ENCODE results near the gene SIX1. TPM values are rescaled to one million over a fixed set of nuclear protein-coding genes. Genes with fewer than 3 reads are reported as not detected.

The SIX1 gene
- total and polyA plus RNA-seq, 2 experiments from 2014 or later = 0.35 to 0.71 TPM

GRCh38 chr14:60691383-60692113, 42.3 kb upstream of the SIX1 start:
- H4K20me1 ChIP-seq (replicated peaks; ENCODE audit: insufficient read depth) = no peaks in the 10 kb centered on the region
- H3K27ac Mint-ChIP-seq = no peak overlapping the region
- no peaks in the 10 kb centered on the region for H3K79me2 ChIP-seq (replicated peaks; ENCODE audit: insufficient read depth)
- no peaks in the 10 kb centered on the region for H3K36me3 ChIP-seq (ENCODE audit: insufficient read depth)
- peaks cover 9% of the 10 kb centered on the region for H3K4me1 Mint-ChIP-seq
- no peak overlapping the region for H3K4me3 ChIP-seq
- DNase-seq (ENCODE audit: low spot score) (no peak), ATAC-seq (no peak)
- no peaks in the 10 kb centered on the region for H3K9me2 ChIP-seq (ENCODE audit: insufficient read depth)
- no peak overlapping the region for H3K4me2 ChIP-seq
- no peaks in the 10 kb centered on the region for H3K27me3 Mint-ChIP-seq (ENCODE audit: insufficient read depth, low read depth, poor library complexity)
- H2AFZ ChIP-seq = no peak overlapping the region
- H3K4me1 ChIP-seq (ENCODE audit: insufficient read depth) = no peaks in the 10 kb centered on the region
- H3K9me3 Mint-ChIP-seq = no peaks in the 10 kb centered on the region
- no peak overlapping the region for H3K27ac ChIP-seq (ENCODE audit: low read depth)
- H3K27me3 ChIP-seq (ENCODE audit: insufficient read depth) = no peaks in the 10 kb centered on the region
- no peaks in the 10 kb centered on the region for H3K36me3 Mint-ChIP-seq (ENCODE audit: low read depth)
- no peaks in the 10 kb centered on the region for H3F3A ChIP-seq (replicated peaks; ENCODE audit: low read depth)
- H3K4me3 Mint-ChIP-seq = no peak overlapping the region
- TF ChIP-seq REST (IDR thresholded peaks at IDR 0.05; ENCODE audit: unreplicated experiment) = no peak
- no peak for TF ChIP-seq CREB1 (CRISPR knock-in tag; IDR thresholded peaks at IDR 0.05; ENCODE audit: low read depth)
- TF ChIP-seq STAT1 (IDR thresholded peaks at IDR 0.05; ENCODE audit: unreplicated experiment) = no peak
- no peak for TF ChIP-seq ZNF114 (CRISPR knock-in tag; IDR thresholded peaks at IDR 0.05)
- no peak for TF ChIP-seq NANOG (IDR thresholded peaks at IDR 0.05; ENCODE audit: borderline replicate concordance)
- no peak for TF ChIP-seq ZNF462 (CRISPR knock-in tag; IDR thresholded peaks at IDR 0.05)
- no peak for TF ChIP-seq CTCF (conservative IDR thresholded peaks at IDR 0.05; ENCODE audit: low read depth in 2 of 2)
- no peak for TF ChIP-seq EZH2 (IDR thresholded peaks at IDR 0.05; ENCODE audit: low read depth, unreplicated experiment)
- TF ChIP-seq, protein P1, sequence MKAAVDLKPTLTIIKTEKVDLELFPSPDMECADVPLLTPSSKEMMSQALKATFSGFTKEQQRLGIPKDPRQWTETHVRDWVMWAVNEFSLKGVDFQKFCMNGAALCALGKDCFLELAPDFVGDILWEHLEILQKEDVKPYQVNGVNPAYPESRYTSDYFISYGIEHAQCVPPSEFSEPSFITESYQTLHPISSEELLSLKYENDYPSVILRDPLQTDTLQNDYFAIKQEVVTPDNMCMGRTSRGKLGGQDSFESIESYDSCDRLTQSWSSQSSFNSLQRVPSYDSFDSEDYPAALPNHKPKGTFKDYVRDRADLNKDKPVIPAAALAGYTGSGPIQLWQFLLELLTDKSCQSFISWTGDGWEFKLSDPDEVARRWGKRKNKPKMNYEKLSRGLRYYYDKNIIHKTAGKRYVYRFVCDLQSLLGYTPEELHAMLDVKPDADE (IDR thresholded peaks at IDR 0.05) = no peak
- no peak for TF ChIP-seq ZNF331 (CRISPR knock-in tag; IDR thresholded peaks at IDR 0.05; ENCODE audit: low read depth)
- no peak for TF ChIP-seq EZH2phosphoT487 (IDR thresholded peaks at IDR 0.05; ENCODE audit: unreplicated experiment)
- no peak for TF ChIP-seq JUNB (IDR thresholded peaks at IDR 0.05; ENCODE audit: unreplicated experiment)
- TF ChIP-seq POLR2AphosphoS5 (IDR thresholded peaks at IDR 0.05; ENCODE audit: low read depth) = no peak
